Measurements from ENCODE around the gene MEOX2. TPM values are rescaled to one million over a fixed set of nuclear protein-coding genes. Genes with fewer than 3 reads are reported as not detected.

Gene MEOX2
- total RNA-seq, 1 experiment from 2014 or later = not detected

GRCh38 chr7:15678653-15679052 is 7.8 kb downstream of the MEOX2 start:
- H3K9me3 ChIP-seq = no peaks in the 10 kb centered on the region
- H3K36me3 ChIP-seq (ENCODE audit: control insufficient read depth, insufficient read depth, low read length) = no peaks in the 10 kb centered on the region
- TF ChIP-seq CTCF (IDR thresholded peaks at IDR 0.05; ENCODE audit: insufficient read depth in 1 of 2, low read depth in 1 of 2, low read length in 1 of 2, severe bottlenecking in 1 of 2, unreplicated experiment in 1 of 2) = no peak
- Mint-ChIP-seq H3K9me3 (ENCODE audit: unreplicated experiment) (no peaks in the 10 kb centered on the region), H3K27ac (ENCODE audit: unreplicated experiment) (no peak overlapping the region), H3K27me3 (ENCODE audit: insufficient read depth, unreplicated experiment) (peaks cover 3% of the 10 kb centered on the region), H3K36me3 (ENCODE audit: insufficient read depth, unreplicated experiment) (no peaks in the 10 kb centered on the region), H3K4me1 (ENCODE audit: low read depth, unreplicated experiment) (no peaks in the 10 kb centered on the region), H3K4me3 (ENCODE audit: unreplicated experiment) (no peak overlapping the region)
- H3K4me1 ChIP-seq = no peaks in the 10 kb centered on the region
- ChIA-PET POLR2A (no interaction called here), CTCF (no interaction called here)
- intact Hi-C loops (cut with micrococcal nuclease; ENCODE audit: unreplicated experiment) = no loop called here
- H3K27me3 ChIP-seq (replicated peaks; ENCODE audit: control insufficient read depth, insufficient read depth, low read length) = no peaks in the 10 kb centered on the region
- no peak for DNase-seq
- BruUV-seq (replicated peaks) = no TSS peak
- H3K4me3 ChIP-seq (ENCODE audit: low read depth, low read length) = no peak overlapping the region

- H3K9me3 ChIP-seq = no peaks in the 10 kb centered on the region
- TF ChIP-seq CTCF (IDR thresholded peaks at IDR 0.05; ENCODE audit: insufficient read depth in 1 of 2, low read depth in 1 of 2, low read length in 1 of 2, severe bottlenecking in 1 of 2, unreplicated experiment in 1 of 2) = no peak
- CTCF ChIA-PET = no interaction called here
- POLR2A ChIA-PET = no interaction called here
- no peaks in the 10 kb centered on the region for H3K36me3 ChIP-seq (ENCODE audit: control insufficient read depth, insufficient read depth, low read length)
- BruUV-seq (replicated peaks) = no TSS peak
- no peak for DNase-seq
- Mint-ChIP-seq H3K27ac (ENCODE audit: unreplicated experiment) (no peak overlapping the region), H3K9me3 (ENCODE audit: unreplicated experiment) (no peaks in the 10 kb centered on the region), H3K4me3 (ENCODE audit: unreplicated experiment) (no peak overlapping the region), H3K27me3 (ENCODE audit: insufficient read depth, unreplicated experiment) (peaks cover 3% of the 10 kb centered on the region), H3K36me3 (ENCODE audit: insufficient read depth, unreplicated experiment) (no peaks in the 10 kb centered on the region), H3K4me1 (ENCODE audit: low read depth, unreplicated experiment) (no peaks in the 10 kb centered on the region)
- H3K4me3 ChIP-seq (ENCODE audit: low read depth, low read length) = no peak overlapping the region
- H3K4me1 ChIP-seq = no peaks in the 10 kb centered on the region
- intact Hi-C loops (cut with micrococcal nuclease; ENCODE audit: unreplicated experiment) = no loop called here
- H3K27me3 ChIP-seq (replicated peaks; ENCODE audit: control insufficient read depth, insufficient read depth, low read length) = no peaks in the 10 kb centered on the region
These were observed 11.1 kb downstream of the MEOX2 start for GRCh38 chr7:15675379-15675778.

- ChIA-PET POLR2A (no interaction called here), CTCF (no interaction called here)
- BruUV-seq (replicated peaks) = no TSS peak
- H3K4me1 ChIP-seq = no peaks in the 10 kb centered on the region
- TF ChIP-seq CTCF (IDR thresholded peaks at IDR 0.05; ENCODE audit: insufficient read depth in 1 of 2, low read depth in 1 of 2, low read length in 1 of 2, severe bottlenecking in 1 of 2, unreplicated experiment in 1 of 2) = no peak
- H3K4me1 Mint-ChIP-seq (ENCODE audit: low read depth, unreplicated experiment) = no peaks in the 10 kb centered on the region
- DNase-seq = no peak
- H3K27me3 ChIP-seq (replicated peaks; ENCODE audit: control insufficient read depth, insufficient read depth, low read length) = no peaks in the 10 kb centered on the region
- no peaks in the 10 kb centered on the region for H3K9me3 ChIP-seq
- H3K36me3 Mint-ChIP-seq (ENCODE audit: insufficient read depth, unreplicated experiment) = no peaks in the 10 kb centered on the region
- H3K36me3 ChIP-seq (ENCODE audit: control insufficient read depth, insufficient read depth, low read length) = no peaks in the 10 kb centered on the region
- no peak overlapping the region for H3K4me3 Mint-ChIP-seq (ENCODE audit: unreplicated experiment)
- H3K27me3 Mint-ChIP-seq (ENCODE audit: insufficient read depth, unreplicated experiment) = peaks cover 3% of the 10 kb centered on the region
- no peak overlapping the region for H3K4me3 ChIP-seq (ENCODE audit: low read depth, low read length)
- H3K27ac Mint-ChIP-seq (ENCODE audit: unreplicated experiment) = no peak overlapping the region
- intact Hi-C loops (cut with micrococcal nuclease; ENCODE audit: unreplicated experiment) = no loop called here
- no peaks in the 10 kb centered on the region for H3K9me3 Mint-ChIP-seq (ENCODE audit: unreplicated experiment)
These were observed 11.9 kb downstream of the MEOX2 start for GRCh38 chr7:15674586-15674985.

Data from Caco-2 (cell line).